ENCODE data around the gene ZNF518A. TPM values are rescaled to one million over a fixed set of nuclear protein-coding genes. Genes with fewer than 3 reads are reported as not detected.
A peak's percentile ranks its signal among the peaks of the same experiment; 100 is the strongest.

Gene ZNF518A
- total RNA-seq: 10 to 100 TPM in 1 of 2 experiments, 1 to 10 TPM in 1; 9.6 to 13.3 TPM

DNA sequence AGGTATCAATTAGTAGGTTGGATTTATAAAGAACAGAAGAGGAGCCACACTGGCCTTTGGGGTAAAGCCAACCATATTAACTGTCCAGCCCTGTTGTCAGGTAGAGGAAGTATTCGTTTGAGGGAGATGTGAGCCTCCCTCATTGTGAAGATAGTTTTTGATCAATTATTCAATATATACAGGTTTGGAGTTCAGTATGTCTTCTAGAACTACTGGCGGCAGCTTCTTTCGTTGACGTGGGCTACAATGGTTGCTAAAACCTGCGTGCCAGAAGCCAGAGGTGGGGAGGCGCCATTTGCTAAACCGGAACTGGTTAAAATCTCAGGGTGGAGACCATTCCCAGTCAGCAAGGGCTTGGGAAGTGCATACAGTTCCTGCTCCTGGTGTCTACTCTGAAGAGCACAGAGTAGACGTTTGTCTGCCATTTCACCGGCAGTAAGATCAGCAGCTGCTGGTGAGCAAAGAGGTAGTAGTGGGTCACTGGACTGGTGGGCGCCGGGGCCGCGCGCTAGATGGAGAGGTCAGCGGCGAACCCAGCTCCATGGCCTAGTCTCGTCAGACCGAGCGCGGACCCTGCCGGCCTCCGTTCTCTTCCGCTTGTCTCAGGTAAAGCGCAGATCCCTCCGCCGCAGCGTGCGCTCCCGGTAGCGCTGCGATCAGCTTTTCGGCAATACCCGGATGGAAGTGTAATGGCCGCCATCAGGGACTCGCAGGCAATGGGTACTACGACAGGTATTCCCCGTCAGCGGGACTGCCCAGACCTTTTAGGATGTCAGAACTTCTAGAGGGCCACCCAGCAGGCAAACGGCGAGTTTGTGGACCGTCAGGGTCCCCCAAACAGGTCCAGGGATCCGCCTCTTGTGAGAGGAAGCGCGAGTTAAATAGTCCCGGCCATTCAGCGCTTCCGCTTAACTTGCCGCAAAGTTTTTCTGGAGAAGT is at the start of gene ZNF518A:
ZNF518A (plus strand) TSS at position 911 of the 939 bp plus-strand sequence. CDS start 26,026 bp downstream, outside the sequence.
- peaks cover 28% of the 10 kb centered on the region for H3K36me3 Mint-ChIP-seq
- H3K27ac Mint-ChIP-seq: peak within 1 kb of the TSS; percentile 99
- POLR2A ChIA-PET: interaction anchor here (0.6 to 2.4 kb wide), 11 partner anchors 9 to 86 kb away, joined by 3 to 72 read pairs (median 3); partner anchors contain the start of gene CCNJ
- peaks cover 20% of the 10 kb centered on the region for H3K4me1 Mint-ChIP-seq (ENCODE audit: low read depth)
- peak; percentile 91 for DNase-seq
- intact Hi-C loops (cut with micrococcal nuclease): loop anchor here (1.0 to 5.0 kb wide), 5 partner anchors 39 to 223 kb away; partner anchors contain the start of genes CC2D2B and CCNJ
- H3K4me3 Mint-ChIP-seq: peak within 1 kb of the TSS; percentile 92
- peaks cover 29% of the 10 kb centered on the region for H3K27me3 Mint-ChIP-seq
- H3K9me3 Mint-ChIP-seq: no peaks in the 10 kb centered on the region
- CTCF ChIA-PET: interaction anchor here (1.1 to 2.1 kb wide), 7 partner anchors 11 to 436 kb away, joined by 3 to 17 read pairs (median 7); partner anchors contain the start of gene TCTN3

DNA sequence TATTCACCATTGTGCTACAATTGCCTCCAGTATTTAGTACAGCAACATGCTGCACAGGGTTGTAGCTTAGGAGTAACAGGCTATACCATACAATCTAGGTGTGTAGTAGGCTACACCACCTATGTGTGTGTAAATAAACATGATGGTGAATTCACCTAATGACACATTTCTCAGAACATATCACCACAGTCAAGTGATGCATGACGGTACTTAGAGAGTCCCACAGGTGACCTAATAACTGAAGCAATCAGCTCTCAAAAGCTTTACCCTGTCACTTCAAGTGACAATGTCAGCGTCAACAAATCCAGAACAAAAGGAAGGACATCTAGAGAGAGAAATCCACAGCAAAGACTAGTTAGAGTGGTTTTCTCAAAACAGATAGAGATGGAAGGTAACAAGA is 47.9 kb upstream of the ZNF518A start:
- Mint-ChIP-seq H3K36me3 (peaks cover 18% of the 10 kb centered on the region), H3K27ac (no peak overlapping the region), H3K4me1 (ENCODE audit: low read depth) (no peaks in the 10 kb centered on the region), H3K4me3 (no peak overlapping the region), H3K27me3 (no peaks in the 10 kb centered on the region), H3K9me3 (no peaks in the 10 kb centered on the region)
- DNase-seq: no peak
- ChIA-PET CTCF (interaction anchor here (1.4 kb wide), 1 partner anchor 65 kb away, joined by 4 read pairs; no protein-coding TSS in a partner anchor), POLR2A (interaction anchor here (0.7 kb wide), 1 partner anchor 48 kb away, joined by 3 read pairs; the partner anchor contains the start of gene ZNF518A)
- intact Hi-C loops (cut with micrococcal nuclease): no loop called here

DNA sequence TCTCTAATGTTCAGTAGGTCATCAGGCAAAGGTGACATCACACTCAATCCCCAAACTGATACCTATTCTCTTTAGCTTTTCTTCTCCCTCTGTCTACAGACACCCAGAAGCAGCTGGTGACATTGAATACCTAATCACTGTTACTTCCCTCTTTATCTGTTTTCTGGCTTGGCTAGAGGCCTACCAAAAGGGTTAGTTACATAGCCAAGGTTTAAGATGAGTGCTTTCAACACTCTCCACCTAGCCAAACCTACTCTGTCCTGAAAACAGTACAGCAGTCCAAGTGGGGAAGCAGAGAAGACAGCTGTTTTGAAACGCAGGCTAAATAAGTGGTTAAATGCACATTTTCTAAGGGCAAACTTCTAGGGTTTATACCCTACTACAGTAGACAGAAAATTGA is 47.3 kb upstream of the ZNF518A start:
- intact Hi-C loops (cut with micrococcal nuclease): no loop called here
- no peak for DNase-seq
- Mint-ChIP-seq H3K27ac (no peak overlapping the region), H3K4me3 (no peak overlapping the region), H3K4me1 (ENCODE audit: low read depth) (no peaks in the 10 kb centered on the region), H3K36me3 (peaks cover 23% of the 10 kb centered on the region), H3K9me3 (no peaks in the 10 kb centered on the region), H3K27me3 (no peaks in the 10 kb centered on the region)
- ChIA-PET CTCF (interaction anchor here (1.4 kb wide), 1 partner anchor 66 kb away, joined by 4 read pairs; no protein-coding TSS in a partner anchor), POLR2A (no interaction called here)

- peaks cover 12% of the 10 kb centered on the region for H3K27me3 Mint-ChIP-seq
- POLR2A ChIA-PET: interaction anchor here (0.8 to 2.4 kb wide), 5 partner anchors 14 to 433 kb away, joined by 3 to 72 read pairs (median 6); partner anchors contain the start of genes ALDH18A1 and ZNF518A
- intact Hi-C loops (cut with micrococcal nuclease): loop anchor here (1.0 kb wide), 2 partner anchors 15 to 46 kb away; partner anchors contain the start of gene CCNJ
- CTCF ChIA-PET: interaction anchor here (0.5 to 1.8 kb wide), 5 partner anchors 41 to 1551 kb away, joined by 3 to 17 read pairs (median 4); partner anchors contain the start of genes CC2D2B, PI4K2A and ZNF518A
- DNase-seq: no peak
- H3K4me3 Mint-ChIP-seq: peak overlapping the region; percentile 49
- no peaks in the 10 kb centered on the region for H3K9me3 Mint-ChIP-seq
- H3K36me3 Mint-ChIP-seq: peaks cover 17% of the 10 kb centered on the region
- peaks cover 12% of the 10 kb centered on the region for H3K4me1 Mint-ChIP-seq (ENCODE audit: low read depth)
- no peak overlapping the region for H3K27ac Mint-ChIP-seq
These were observed 41.0 kb upstream of the ZNF518A start for GRCh38 chr10:96089116-96089515.

DNA sequence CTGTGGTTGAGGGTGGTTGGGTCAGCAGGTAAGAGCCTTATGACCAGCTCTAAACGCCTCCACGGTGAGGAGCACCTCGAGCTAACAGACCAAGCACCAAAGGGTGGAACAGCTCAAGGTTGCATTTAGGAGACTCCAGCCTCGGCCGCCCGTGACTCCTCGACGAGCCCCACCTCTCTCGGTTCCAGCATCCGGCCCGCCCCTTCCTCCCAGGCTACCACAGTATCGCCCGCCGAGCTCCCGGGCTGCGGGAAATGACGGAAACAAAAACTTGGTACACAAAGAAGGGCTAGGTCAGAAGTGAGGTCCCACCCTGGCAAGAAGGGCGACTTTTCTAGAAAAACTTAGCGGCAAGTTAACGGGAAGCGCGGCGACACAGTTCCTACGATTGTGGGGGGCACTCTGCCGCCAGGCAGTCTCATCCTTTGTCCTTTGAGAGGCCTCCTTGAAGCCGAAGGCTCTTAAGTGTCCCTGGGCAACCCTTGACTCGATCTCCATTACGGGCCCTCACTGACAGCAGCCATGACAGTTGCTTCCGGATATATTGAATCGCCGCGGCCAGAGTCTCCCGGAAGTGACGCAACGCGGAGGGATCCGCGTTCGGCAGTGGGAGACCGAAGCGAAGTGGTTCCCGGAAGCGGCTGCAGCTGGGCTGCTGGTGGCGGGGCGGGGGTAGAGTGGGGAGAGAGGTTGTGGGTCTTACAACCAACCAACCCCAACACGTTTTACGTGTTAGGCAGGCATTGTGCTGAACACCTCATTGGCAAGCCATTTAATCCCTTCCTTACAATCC is 40.2 kb upstream of the ZNF518A start:
- intact Hi-C loops (cut with micrococcal nuclease): loop anchor here (1.0 to 5.0 kb wide), 6 partner anchors 16 to 497 kb away; partner anchors contain the start of genes CC2D2B, CCNJ, TM9SF3 and ZNF518A
- Mint-ChIP-seq H3K9me3 (no peaks in the 10 kb centered on the region), H3K27ac (peak overlapping the region; percentile 99), H3K4me3 (peak overlapping the region; percentile 95), H3K36me3 (peaks cover 17% of the 10 kb centered on the region), H3K4me1 (ENCODE audit: low read depth) (peaks cover 12% of the 10 kb centered on the region), H3K27me3 (peaks cover 15% of the 10 kb centered on the region)
- peak; percentile 95 for DNase-seq
- ChIA-PET POLR2A (interaction anchor here (0.7 to 2.4 kb wide), 8 partner anchors 14 to 433 kb away, joined by 3 to 72 read pairs (median 4); partner anchors contain the start of genes ALDH18A1, CCNJ, TCTN3 and ZNF518A), CTCF (interaction anchor here (0.5 to 1.8 kb wide), 6 partner anchors 40 to 1551 kb away, joined by 3 to 17 read pairs (median 4); partner anchors contain the start of genes CC2D2B, CCNJ, PI4K2A and ZNF518A)

- no peaks in the 10 kb centered on the region for H3K9me3 Mint-ChIP-seq
- POLR2A ChIA-PET: interaction anchor here (0.5 to 2.4 kb wide), 6 partner anchors 15 to 569 kb away, joined by 3 to 72 read pairs (median 4); partner anchors contain the start of genes CCNJ, TCTN3 and ZNF518A
- peaks cover 12% of the 10 kb centered on the region for H3K4me1 Mint-ChIP-seq (ENCODE audit: low read depth)
- H3K36me3 Mint-ChIP-seq: peaks cover 17% of the 10 kb centered on the region
- H3K27ac Mint-ChIP-seq: peak overlapping the region; percentile 99
- peaks cover 20% of the 10 kb centered on the region for H3K27me3 Mint-ChIP-seq
- no peak for DNase-seq
- intact Hi-C loops (cut with micrococcal nuclease): loop anchor here (1.0 to 5.0 kb wide), 4 partner anchors 27 to 497 kb away; partner anchors contain the start of genes CC2D2B, TM9SF3 and ZNF518A
- CTCF ChIA-PET: interaction anchor here (1.4 to 1.8 kb wide), 3 partner anchors 39 to 183 kb away, joined by 4 to 17 read pairs (median 5); partner anchors contain the start of genes CC2D2B and ZNF518A
- peak overlapping the region; percentile 95 for H3K4me3 Mint-ChIP-seq
These were observed 39.7 kb upstream of the ZNF518A start for GRCh38 chr10:96090463-96090800.

DNA sequence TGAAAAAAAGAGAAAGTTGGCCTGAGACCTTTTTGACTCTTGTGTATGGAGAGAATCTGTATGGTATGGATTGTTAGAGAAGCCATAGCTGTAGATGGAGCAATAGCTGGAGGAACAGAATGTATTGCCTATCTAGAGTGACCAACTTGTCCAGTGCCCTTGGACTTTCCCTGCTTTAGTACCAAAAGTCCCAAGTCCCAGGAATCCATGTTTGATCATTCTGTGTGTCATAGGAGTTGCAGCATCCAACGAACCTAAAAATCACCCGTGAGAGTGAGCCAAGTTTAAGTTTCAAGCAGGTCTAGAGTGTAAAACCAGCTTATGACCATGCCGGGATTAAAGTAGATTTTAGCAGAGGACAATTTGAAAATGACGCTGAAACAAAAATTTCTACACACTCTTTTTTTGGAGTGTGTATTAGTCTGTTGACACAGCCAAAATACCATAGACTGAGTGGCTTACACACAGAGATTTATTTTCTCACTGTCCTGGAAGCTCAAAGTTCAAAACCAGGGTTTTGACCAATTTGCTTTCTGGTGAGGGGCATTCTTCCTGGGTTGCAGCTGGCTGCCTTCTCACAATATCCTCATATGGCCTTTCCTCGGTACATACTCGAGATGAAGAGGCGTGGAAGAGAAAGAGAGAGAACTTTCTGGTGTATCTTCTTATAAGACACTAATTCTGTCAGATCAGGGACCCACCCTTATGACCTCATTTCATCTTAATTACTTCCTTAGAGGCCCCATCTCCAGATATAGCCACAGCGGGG is 36.9 kb upstream of the ZNF518A start:
- peaks cover 42% of the 10 kb centered on the region for H3K27me3 Mint-ChIP-seq
- intact Hi-C loops (cut with micrococcal nuclease): loop anchor here (5.0 kb wide), 1 partner anchor 494 kb away; the partner anchor contains the start of gene TM9SF3
- H3K27ac Mint-ChIP-seq: no peak overlapping the region
- peaks cover 4% of the 10 kb centered on the region for H3K9me3 Mint-ChIP-seq
- no peak overlapping the region for H3K4me3 Mint-ChIP-seq
- DNase-seq: no peak
- H3K4me1 Mint-ChIP-seq (ENCODE audit: low read depth): peaks cover 12% of the 10 kb centered on the region
- ChIA-PET CTCF (no interaction called here), POLR2A (interaction anchor here (1.0 kb wide), 1 partner anchor 37 kb away, joined by 3 read pairs; the partner anchor contains the start of gene ZNF518A)
- peaks cover 14% of the 10 kb centered on the region for H3K36me3 Mint-ChIP-seq

GRCh38 chr10:96093948-96094347 is 36.1 kb upstream of the ZNF518A start:
- Mint-ChIP-seq H3K9me3 (peaks cover 4% of the 10 kb centered on the region), H3K27me3 (peaks cover 46% of the 10 kb centered on the region), H3K36me3 (peaks cover 12% of the 10 kb centered on the region), H3K4me3 (no peak overlapping the region), H3K27ac (no peak overlapping the region), H3K4me1 (ENCODE audit: low read depth) (peaks cover 12% of the 10 kb centered on the region)
- ChIA-PET POLR2A (no interaction called here), CTCF (interaction anchor here (0.5 kb wide), 1 partner anchor 1049 kb away, joined by 3 read pairs; no protein-coding TSS in a partner anchor)
- no peak for DNase-seq
- intact Hi-C loops (cut with micrococcal nuclease): loop anchor here (5.0 kb wide), 1 partner anchor 493 kb away; the partner anchor contains the start of gene TM9SF3

- H3K4me1 Mint-ChIP-seq (ENCODE audit: low read depth): no peaks in the 10 kb centered on the region
- no peak overlapping the region for H3K4me3 Mint-ChIP-seq
- POLR2A ChIA-PET: no interaction called here
- intact Hi-C loops (cut with micrococcal nuclease): no loop called here
- no peak for DNase-seq
- H3K27ac Mint-ChIP-seq: no peak overlapping the region
- H3K36me3 Mint-ChIP-seq: peaks cover 8% of the 10 kb centered on the region
- CTCF ChIA-PET: no interaction called here
- peaks cover 4% of the 10 kb centered on the region for H3K9me3 Mint-ChIP-seq
- H3K27me3 Mint-ChIP-seq: peaks cover 67% of the 10 kb centered on the region
These were observed 33.1 kb upstream of the ZNF518A start for GRCh38 chr10:96096958-96097357.

- H3K9me3 Mint-ChIP-seq: peaks cover 4% of the 10 kb centered on the region
- H3K4me3 Mint-ChIP-seq: no peak overlapping the region
- H3K27ac Mint-ChIP-seq: no peak overlapping the region
- H3K27me3 Mint-ChIP-seq: peaks cover 66% of the 10 kb centered on the region
- no peaks in the 10 kb centered on the region for H3K4me1 Mint-ChIP-seq (ENCODE audit: low read depth)
- intact Hi-C loops (cut with micrococcal nuclease): no loop called here
- peaks cover 8% of the 10 kb centered on the region for H3K36me3 Mint-ChIP-seq
- DNase-seq: no peak
- POLR2A ChIA-PET: no interaction called here
- CTCF ChIA-PET: no interaction called here
These were observed 32.2 kb upstream of the ZNF518A start for GRCh38 chr10:96097865-96098264.

All from activated CD4-positive, alpha-beta memory T cell treated with anti-CD3 and anti-CD28 coated beads for 36 hours (primary cell).